Left ventricle myocardium inferior (tissue), 1 donor: ENCODE data around the gene PEBP1. TPM values are rescaled to one million over a fixed set of nuclear protein-coding genes. Genes with fewer than 3 reads are reported as not detected.

Source experiments
- DNase-seq: peaks from one replicate; pipeline ENCODE4 v3.0.0-alpha.2; 2020
- H3K27ac ChIP-seq: fragments of 200-600 bp; replicated peaks from 2 replicates; pipeline ENCODE4 v1.8.0; 2021
- H3K27me3 ChIP-seq: fragments of 200-600 bp; 2 replicates; pipeline ENCODE4 v1.8.0; 2021; ENCODE audit warnings: low read depth
- H3K36me3 ChIP-seq: fragments of 200-600 bp; 2 replicates; pipeline ENCODE4 v1.8.0; 2021
- H3K4me1 ChIP-seq: fragments of 200-600 bp; 2 replicates; pipeline ENCODE4 v1.8.0; 2021
- H3K4me3 ChIP-seq: fragments of 200-600 bp; 2 replicates; pipeline ENCODE4 v1.8.0; 2021; ENCODE audit warnings: mild to moderate bottlenecking, moderate library complexity
- H3K9me3 ChIP-seq: fragments of 200-600 bp; replicated peaks from 2 replicates; pipeline ENCODE4 v1.8.0; 2021
- CTCF ChIP-seq: fragments of 200-600 bp; IDR thresholded peaks from 2 replicates; pipeline ENCODE4 v1.8.0; 2021; ENCODE audit warnings: antibody characterized with exemption, mild to moderate bottlenecking, borderline replicate concordance
- intact Hi-C: fragments of 100-400 bp; cut with micrococcal nuclease; formaldehyde crosslinking; loops from one replicate; pipeline ENCODE4 v1.11.0; 2022
- total RNA-seq: library from RNA; stranded (reverse); fragmentation: NEBNext Ultra II Directional; extraction: Animal tissue kit (Norgen Biotek cat#: 25700); gene quantifications from one replicate; pipeline ENCODE4 v1.2.1, GENCODE V29; 2021
- donor health status: DM: no; HTN: yes; CAD: no; lungs with severe emphysema.

Gene PEBP1
- total RNA-seq, 1 donor from 2014 or later: 461 TPM

GRCh38 chr12:118136559-118137003, 657 bp downstream of the PEBP1 start:
- peak overlapping the region; percentile 92 for H3K4me3 ChIP-seq
- no peaks in the 10 kb centered on the region for H3K27me3 ChIP-seq
- peak; percentile 46 for DNase-seq
- no peak for TF ChIP-seq CTCF
- H3K27ac ChIP-seq: peak overlapping the region; percentile 94
- no peaks in the 10 kb centered on the region for H3K9me3 ChIP-seq
- H3K4me1 ChIP-seq: peaks cover 54% of the 10 kb centered on the region
- intact Hi-C loops: no loop called here
- peaks cover 40% of the 10 kb centered on the region for H3K36me3 ChIP-seq

GRCh38 chr12:118137148-118137678, 1.3 kb downstream of the PEBP1 start:
- H3K9me3 ChIP-seq: no peaks in the 10 kb centered on the region
- peak overlapping the region; percentile 94 for H3K27ac ChIP-seq
- TF ChIP-seq CTCF: no peak
- peaks cover 54% of the 10 kb centered on the region for H3K4me1 ChIP-seq
- intact Hi-C loops: no loop called here
- H3K4me3 ChIP-seq: peak overlapping the region; percentile 92
- no peaks in the 10 kb centered on the region for H3K27me3 ChIP-seq
- H3K36me3 ChIP-seq: peaks cover 46% of the 10 kb centered on the region
- no peak for DNase-seq

- H3K4me3 ChIP-seq: no peak overlapping the region
- TF ChIP-seq CTCF: no peak
- H3K27ac ChIP-seq: peak overlapping the region; percentile 94
- intact Hi-C loops: no loop called here
- peaks cover 56% of the 10 kb centered on the region for H3K4me1 ChIP-seq
- H3K36me3 ChIP-seq: peaks cover 81% of the 10 kb centered on the region
- no peaks in the 10 kb centered on the region for H3K27me3 ChIP-seq
- DNase-seq: no peak
- no peaks in the 10 kb centered on the region for H3K9me3 ChIP-seq
Measured at GRCh38 chr12:118140825-118141224, 4.9 kb downstream of the PEBP1 start.

GRCh38 chr12:118144499-118144898, 8.6 kb downstream of the PEBP1 start:
- no peaks in the 10 kb centered on the region for H3K9me3 ChIP-seq
- DNase-seq: no peak
- no peak overlapping the region for H3K4me3 ChIP-seq
- H3K36me3 ChIP-seq: peaks cover 80% of the 10 kb centered on the region
- no peaks in the 10 kb centered on the region for H3K27me3 ChIP-seq
- no peak for TF ChIP-seq CTCF
- H3K4me1 ChIP-seq: peaks cover 41% of the 10 kb centered on the region
- intact Hi-C loops: no loop called here
- no peak overlapping the region for H3K27ac ChIP-seq

- no peaks in the 10 kb centered on the region for H3K27me3 ChIP-seq
- intact Hi-C loops: no loop called here
- peaks cover 76% of the 10 kb centered on the region for H3K36me3 ChIP-seq
- no peak for TF ChIP-seq CTCF
- no peaks in the 10 kb centered on the region for H3K9me3 ChIP-seq
- no peak overlapping the region for H3K27ac ChIP-seq
- no peak overlapping the region for H3K4me3 ChIP-seq
- peaks cover 37% of the 10 kb centered on the region for H3K4me1 ChIP-seq
- no peak for DNase-seq
Measured at GRCh38 chr12:118145113-118145797, 9.3 kb downstream of the PEBP1 start.
